Activated B cell treated with CpG ODN at 0.5 μM for 24 hours (primary cell): ENCODE results near the gene ESPL1. TPM values are rescaled to one million over a fixed set of nuclear protein-coding genes. Genes with fewer than 3 reads are reported as not detected.
"Not testable (repeated sequence)": the region's sequence is repeated elsewhere in the genome, so short reads cannot be mapped to it uniquely, and the experiment has no call there.

ENCODE experiments used
- ATAC-seq: fragments of 200-7000 bp; cut with Tn5 transposase; one replicate; pipeline ENCODE4 v1.10.0; 2021; ENCODE audit warnings: low read depth, mild to moderate bottlenecking, moderate library complexity
- CTCF ChIA-PET: fragments of 350-600 bp; sonication (Branson Sonifier 250); formaldehyde crosslinking; loops from one replicate; lab custom pipeline; 2021; ENCODE audit warnings: antibody characterized with exemption; lab: Charles Lee
- POLR2A ChIA-PET: fragments of 350-600 bp; sonication (Branson Sonifier 250); formaldehyde crosslinking; loops from one replicate; lab custom pipeline; 2021; ENCODE audit warnings: antibody characterized with exemption; lab: Charles Lee
- DNase-seq: peaks from one replicate; pipeline ENCODE4 v3.0.0; 2022
- H3K27ac Mint-ChIP-seq: one replicate; pipeline ENCODE4 v1.8.0; 2020; ENCODE audit warnings: mixed read lengths
- H3K27me3 Mint-ChIP-seq: one replicate; pipeline ENCODE4 v1.8.0; 2021; ENCODE audit warnings: mixed read lengths
- H3K36me3 Mint-ChIP-seq: one replicate; pipeline ENCODE4 v1.8.0; 2021; ENCODE audit warnings: low read depth, mixed read lengths
- H3K4me1 Mint-ChIP-seq: one replicate; pipeline ENCODE4 v1.8.0; 2021; ENCODE audit warnings: mixed read lengths
- H3K4me3 Mint-ChIP-seq: one replicate; pipeline ENCODE4 v1.8.0; 2020; ENCODE audit warnings: mild to moderate bottlenecking, mixed read lengths
- H3K9me3 Mint-ChIP-seq: one replicate; pipeline ENCODE4 v1.8.0; 2020; ENCODE audit warnings: mixed read lengths
- CTCF ChIP-seq: fragments of 200-600 bp; IDR thresholded peaks from one replicate; pipeline ENCODE4 v1.8.0; 2022; ENCODE audit warnings: antibody characterized with exemption, mild to moderate bottlenecking
- intact Hi-C: fragments of 100-400 bp; cut with micrococcal nuclease; formaldehyde crosslinking; loops from one replicate; pipeline ENCODE4 v1.15.1; 2024
- total RNA-seq: library from RNA; stranded (reverse); gene quantifications from 2 replicates; pipeline ENCODE4 v1.2.3, GENCODE V29; 2022

The ESPL1 gene
- total RNA-seq, 1 donor from 2014 or later = 8.2 TPM

GRCh38 chr12:53295070-53295890, 27.2 kb downstream of the ESPL1 start, which contains the start of gene PFDN5:
TSS of gene PFDN5 (plus strand) at chr12:53295542. CDS start at chr12:53295568, 26 bp downstream.
- DNase-seq (peak; percentile 75), ATAC-seq (peak; percentile 89)
- Mint-ChIP-seq H3K4me1 (peaks cover 48% of the 10 kb centered on the region), H3K27ac (peak within 1 kb of the TSS; percentile 97), H3K27me3 (no peaks in the 10 kb centered on the region), H3K9me3 (no peaks in the 10 kb centered on the region), H3K36me3 (peaks cover 37% of the 10 kb centered on the region), H3K4me3 (peak within 1 kb of the TSS; percentile 99)
- TF ChIP-seq CTCF = no peak
- CTCF ChIA-PET = interaction anchor here (0.6 to 14.7 kb wide), 9 partner anchors 8 to 139 kb away, joined by 3 to 298 read pairs (median 4); partner anchors contain the start of genes AAAS, ESPL1 and ITGB7
- POLR2A ChIA-PET = interaction anchor here (0.7 to 8.5 kb wide), 21 partner anchors 16 to 380 kb away, joined by 3 to 114 read pairs (median 5); partner anchors contain the start of genes AAAS, ATP5MC2, CSAD and ESPL1
- intact Hi-C loops = loop anchor here (1.0 to 2.0 kb wide), 8 partner anchors 26 to 289 kb away; partner anchors contain the start of genes AAAS, CSAD, EIF4B and ESPL1

GRCh38 chr12:53295891-53296219, 27.8 kb downstream of the ESPL1 start:
- ChIA-PET CTCF (interaction anchor here (0.9 to 14.7 kb wide), 7 partner anchors 9 to 117 kb away, joined by 3 to 298 read pairs (median 5); partner anchors contain the start of genes AAAS, ESPL1 and ITGB7), POLR2A (interaction anchor here (0.7 to 8.5 kb wide), 20 partner anchors 17 to 380 kb away, joined by 3 to 114 read pairs (median 5); partner anchors contain the start of genes AAAS, ATP5MC2, CSAD and ESPL1)
- intact Hi-C loops = loop anchor here (1.0 to 2.0 kb wide), 8 partner anchors 25 to 290 kb away; partner anchors contain the start of genes AAAS, CSAD, EIF4B and ESPL1
- TF ChIP-seq CTCF = no peak
- ATAC-seq = peak; percentile 1
- Mint-ChIP-seq H3K4me1 (peaks cover 53% of the 10 kb centered on the region), H3K9me3 (no peaks in the 10 kb centered on the region), H3K4me3 (peak overlapping the region; percentile 99), H3K27me3 (no peaks in the 10 kb centered on the region), H3K36me3 (peaks cover 41% of the 10 kb centered on the region), H3K27ac (peak overlapping the region; percentile 97)
- no peak for DNase-seq

GRCh38 chr12:53297106-53297505, 29.0 kb downstream of the ESPL1 start:
- H3K27me3 Mint-ChIP-seq, DNase-seq, intact Hi-C loops, H3K27ac Mint-ChIP-seq, ATAC-seq, H3K9me3 Mint-ChIP-seq: not testable (repeated sequence)
- Mint-ChIP-seq H3K4me1 (peaks cover 61% of the 10 kb centered on the region), H3K36me3 (peaks cover 51% of the 10 kb centered on the region), H3K4me3 (peak overlapping the region; percentile 99)
- CTCF ChIA-PET = interaction anchor here (5.5 kb wide), 1 partner anchor 24 kb away, joined by 37 read pairs; the partner anchor contains the start of gene AAAS
- POLR2A ChIA-PET = interaction anchor here (0.6 to 8.5 kb wide), 3 partner anchors 26 to 180 kb away, joined by 3 to 114 read pairs (median 6); partner anchors contain the start of gene AAAS

- intact Hi-C loops = no loop called here
- ChIA-PET POLR2A (interaction anchor here (0.6 to 8.5 kb wide), 5 partner anchors 25 to 138 kb away, joined by 3 to 114 read pairs (median 5); partner anchors contain the start of gene AAAS), CTCF (interaction anchor here (0.7 to 5.5 kb wide), 2 partner anchors 23 to 83 kb away, joined by 3 to 37 read pairs; partner anchors contain the start of gene AAAS)
- Mint-ChIP-seq H3K9me3 (no peaks in the 10 kb centered on the region), H3K4me1 (peaks cover 68% of the 10 kb centered on the region), H3K27me3 (no peaks in the 10 kb centered on the region), H3K36me3 (peaks cover 61% of the 10 kb centered on the region), H3K27ac (peak overlapping the region; percentile 63), H3K4me3 (peak overlapping the region; percentile 44)
- no peak for TF ChIP-seq CTCF
- ATAC-seq (no peak), DNase-seq (no peak)
These were observed 30.1 kb downstream of the ESPL1 start for GRCh38 chr12:53298164-53298563.

- intact Hi-C loops = loop anchor here (1.0 kb wide), 5 partner anchors 22 to 153 kb away; partner anchors contain the start of genes AAAS, CSAD, ESPL1 and PCBP2
- Mint-ChIP-seq H3K4me1 (peaks cover 68% of the 10 kb centered on the region), H3K9me3 (no peaks in the 10 kb centered on the region), H3K4me3 (peak overlapping the region; percentile 100), H3K27ac (peak overlapping the region; percentile 95), H3K27me3 (no peaks in the 10 kb centered on the region), H3K36me3 (peaks cover 67% of the 10 kb centered on the region)
- ChIA-PET POLR2A (interaction anchor here (0.7 to 8.5 kb wide), 14 partner anchors 9 to 220 kb away, joined by 3 to 114 read pairs (median 4); partner anchors contain the start of genes AAAS, CSAD, ESPL1 and SPRYD3), CTCF (interaction anchor here (0.7 to 5.5 kb wide), 8 partner anchors 22 to 139 kb away, joined by 3 to 37 read pairs (median 8); partner anchors contain the start of gene AAAS)
- DNase-seq (no peak), ATAC-seq (peak; percentile 19)
- TF ChIP-seq CTCF = no peak
These were observed 31.0 kb downstream of the ESPL1 start for GRCh38 chr12:53299101-53299453.
